ENCODE measurements around the gene CEP85.
A peak's percentile ranks its signal among the peaks of the same experiment; 100 is the strongest.

The CEP85 gene

GRCh38 chr1:26277719-26278118 is 43.7 kb downstream of the CEP85 start:
- no peak for DNase-seq (ENCODE audit: low read depth)
- no peak for TF ChIP-seq CTCF (conservative IDR thresholded peaks at IDR 0.05; ENCODE audit: low read depth, low read length)

GRCh38 chr1:26278303-26278702 is 44.3 kb downstream of the CEP85 start:
- no peak overlapping the region for H3K4me3 ChIP-seq (ENCODE audit: low read depth, low read length)
- no peak for TF ChIP-seq CTCF (conservative IDR thresholded peaks at IDR 0.05; ENCODE audit: low read depth, low read length)
- DNase-seq (ENCODE audit: low read depth), result peak; percentile 54

More at GRCh38 chr1:26277719-26278118, 43.7 kb downstream of the CEP85 start:
- H3K4me3 ChIP-seq (ENCODE audit: low read depth, low read length), result no peak overlapping the region

GRCh38 chr1:26278724-26279455 is 44.9 kb downstream of the CEP85 start:
- TF ChIP-seq CTCF (conservative IDR thresholded peaks at IDR 0.05; ENCODE audit: low read depth, low read length), result no peak
- H3K4me3 ChIP-seq (ENCODE audit: low read depth, low read length), result peak overlapping the region; percentile 88
- no peak for DNase-seq (ENCODE audit: low read depth)

GRCh38 chr1:26279456-26280332 is 45.7 kb downstream of the CEP85 start, which contains the start of gene SH3BGRL3:
Gene SH3BGRL3, plus strand, starts transcription at chr1:26280086. Its CDS starts 70 bp downstream, at chr1:26280156.
- peak; percentile 67 for TF ChIP-seq CTCF (conservative IDR thresholded peaks at IDR 0.05; ENCODE audit: low read depth, low read length)
- peak within 1 kb of the TSS; percentile 88 for H3K4me3 ChIP-seq (ENCODE audit: low read depth, low read length)
- peak; percentile 81 for DNase-seq (ENCODE audit: low read depth)

- no peak for DNase-seq (ENCODE audit: low read depth)
- no peak for TF ChIP-seq CTCF (conservative IDR thresholded peaks at IDR 0.05; ENCODE audit: low read depth, low read length)
Observed at GRCh38 chr1:26280333-26281042, 46.5 kb downstream of the CEP85 start.

GRCh38 chr1:26281091-26281958 is 47.3 kb downstream of the CEP85 start:
- DNase-seq (ENCODE audit: low read depth), result no peak
- TF ChIP-seq CTCF (conservative IDR thresholded peaks at IDR 0.05; ENCODE audit: low read depth, low read length), result no peak
- peak overlapping the region; percentile 88 for H3K4me3 ChIP-seq (ENCODE audit: low read depth, low read length)

More at GRCh38 chr1:26280333-26281042, 46.5 kb downstream of the CEP85 start:
- peak overlapping the region; percentile 88 for H3K4me3 ChIP-seq (ENCODE audit: low read depth, low read length)

All from choroid plexus epithelial cell (primary cell).